Measurements from ENCODE around the gene EIF3J.

GRCh38 chr15:44545913-44546802 is 9.2 kb downstream of the EIF3J start:
- TF ChIP-seq POLR2A (IDR thresholded peaks at IDR 0.05) (no peak), CTCF (IDR thresholded peaks at IDR 0.05) (peak in 1 of 5 experiments; percentile 8)

Measured in tibial nerve (tissue), 3 donors.